Activated CD4-positive, alpha-beta T cell treated with anti-CD3 and anti-CD28 coated beads, Interleukin-2, Interleukin-4, amounts not matched to agents 100 ng/mL and 50 ng/mL, durations not matched to agents 16 hours and 8 hours (primary cell): Measurements from ENCODE around the gene FAM120B.

Source experiments
- DNase-seq: peaks from one replicate; pipeline ENCODE4 v3.0.0-alpha.2; 2020; ENCODE audit warnings: low spot score

The FAM120B gene

DNA sequence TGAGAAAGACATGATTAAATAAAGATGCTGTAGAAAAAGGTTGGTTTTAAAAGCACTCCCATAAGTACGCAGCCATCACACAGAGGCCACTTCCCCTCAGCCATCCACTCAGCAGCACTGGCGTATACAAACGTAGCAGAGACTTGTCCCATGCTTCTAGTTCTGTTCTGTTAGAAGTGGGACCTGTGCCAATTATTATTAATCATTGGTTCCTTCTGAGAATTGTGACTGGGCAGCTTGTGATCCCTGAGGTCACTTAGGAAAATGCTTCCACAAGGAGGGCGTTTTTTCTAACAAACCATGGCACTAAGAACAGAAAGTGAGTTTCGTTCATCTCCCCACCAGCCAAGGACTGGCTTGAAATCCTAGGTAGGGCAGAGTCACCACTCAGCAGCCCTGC lies 53.9 kb downstream of the FAM120B start:
- no peak for DNase-seq

DNA sequence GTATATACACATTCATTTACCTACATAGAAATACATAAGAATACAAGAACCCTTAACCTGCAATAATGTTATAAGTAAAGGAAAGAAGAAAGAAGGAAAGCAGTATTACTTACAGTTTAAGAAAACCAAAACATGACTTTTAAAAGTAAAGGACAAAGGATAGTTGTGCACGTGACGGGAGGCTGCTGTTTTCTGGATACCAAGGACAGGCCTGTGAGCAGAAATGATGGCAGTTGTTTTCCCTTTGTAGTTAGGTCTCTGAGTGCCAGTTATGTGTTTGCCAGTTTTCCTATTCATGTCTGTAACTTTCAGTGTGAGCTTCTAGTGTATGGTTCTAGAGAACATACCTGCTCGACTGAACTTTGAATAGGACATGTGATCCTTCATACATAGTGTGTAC lies 54.8 kb downstream of the FAM120B start:
- DNase-seq, result no peak

DNA sequence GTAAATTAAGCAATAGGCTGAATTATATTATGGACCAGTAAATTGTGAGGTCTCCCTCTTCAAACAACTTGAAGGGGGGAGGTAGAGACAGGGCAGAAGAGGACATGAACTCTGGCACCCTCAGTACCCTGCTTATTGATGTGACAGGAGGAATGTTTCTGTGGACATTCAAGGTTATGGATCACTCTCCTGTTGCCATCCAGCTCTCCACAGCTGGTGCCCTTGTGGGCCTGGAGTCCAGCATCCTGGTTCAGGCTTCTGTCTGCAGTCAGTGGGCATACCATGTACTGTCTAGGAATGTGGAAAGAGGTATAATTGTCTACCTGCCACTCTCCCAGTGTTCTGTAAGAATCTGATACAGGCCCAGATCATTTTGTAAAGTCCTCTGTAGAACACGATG lies 55.6 kb downstream of the FAM120B start:
- DNase-seq, result no peak

DNA sequence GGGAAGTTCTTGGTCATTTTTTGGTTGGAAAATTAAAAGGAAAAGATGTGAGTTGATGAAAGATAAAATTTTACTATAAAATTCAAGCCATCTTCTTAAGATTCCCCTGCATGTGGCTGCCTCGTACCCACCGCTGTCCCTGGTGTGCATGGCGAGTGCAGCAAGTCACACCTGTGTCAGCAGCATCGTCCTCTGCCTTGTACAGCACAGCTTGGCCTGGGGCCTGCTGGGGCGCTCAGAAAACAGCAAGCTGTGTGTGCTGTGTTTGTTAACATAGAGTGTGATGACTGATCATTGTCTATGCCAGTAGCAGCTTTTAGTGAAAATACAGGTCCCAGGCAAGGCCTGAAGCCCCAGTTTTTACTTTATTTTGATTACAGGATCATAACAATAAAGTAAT lies 56.7 kb downstream of the FAM120B start:
- DNase-seq, result no peak

DNA sequence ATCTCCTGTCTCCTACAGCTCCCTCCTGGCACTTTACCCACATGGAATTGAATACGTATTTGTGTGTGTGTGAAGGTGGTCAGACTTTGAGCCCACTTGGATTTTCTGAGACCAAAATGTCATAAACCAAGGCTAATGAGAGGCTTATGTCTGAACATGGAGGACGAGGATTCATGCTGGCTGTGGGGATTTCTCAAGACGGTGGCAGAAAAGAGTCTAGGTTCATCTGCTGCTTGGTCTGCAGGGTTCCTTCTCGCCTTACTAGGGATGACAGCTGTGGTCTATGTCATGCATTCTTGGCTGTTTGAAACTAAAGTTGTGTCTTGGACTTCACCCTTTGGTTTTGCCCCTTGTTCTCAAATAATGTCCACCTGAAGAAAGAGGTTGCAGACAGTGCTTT lies 58.6 kb downstream of the FAM120B start:
- no peak for DNase-seq

DNA sequence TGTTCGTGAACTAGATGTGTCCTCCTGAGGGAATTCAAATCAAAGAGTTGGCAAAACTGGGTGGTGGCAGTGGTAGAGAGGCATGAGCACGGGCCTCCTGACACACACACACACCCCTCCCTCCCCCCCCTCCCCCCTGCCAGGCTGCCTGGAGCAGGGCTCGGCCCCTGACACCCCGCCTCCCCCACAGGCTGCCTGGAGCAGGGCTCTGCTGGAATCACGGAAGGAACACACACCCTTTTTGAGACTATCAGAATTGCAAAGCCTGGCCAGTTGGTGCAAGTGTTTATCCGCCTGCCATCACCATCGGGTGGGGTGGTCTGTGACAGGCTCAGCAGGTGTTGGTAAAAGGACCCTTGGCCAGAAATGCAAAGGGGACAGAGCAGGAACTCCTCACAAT lies 59.0 kb downstream of the FAM120B start:
- DNase-seq, result no peak

DNA sequence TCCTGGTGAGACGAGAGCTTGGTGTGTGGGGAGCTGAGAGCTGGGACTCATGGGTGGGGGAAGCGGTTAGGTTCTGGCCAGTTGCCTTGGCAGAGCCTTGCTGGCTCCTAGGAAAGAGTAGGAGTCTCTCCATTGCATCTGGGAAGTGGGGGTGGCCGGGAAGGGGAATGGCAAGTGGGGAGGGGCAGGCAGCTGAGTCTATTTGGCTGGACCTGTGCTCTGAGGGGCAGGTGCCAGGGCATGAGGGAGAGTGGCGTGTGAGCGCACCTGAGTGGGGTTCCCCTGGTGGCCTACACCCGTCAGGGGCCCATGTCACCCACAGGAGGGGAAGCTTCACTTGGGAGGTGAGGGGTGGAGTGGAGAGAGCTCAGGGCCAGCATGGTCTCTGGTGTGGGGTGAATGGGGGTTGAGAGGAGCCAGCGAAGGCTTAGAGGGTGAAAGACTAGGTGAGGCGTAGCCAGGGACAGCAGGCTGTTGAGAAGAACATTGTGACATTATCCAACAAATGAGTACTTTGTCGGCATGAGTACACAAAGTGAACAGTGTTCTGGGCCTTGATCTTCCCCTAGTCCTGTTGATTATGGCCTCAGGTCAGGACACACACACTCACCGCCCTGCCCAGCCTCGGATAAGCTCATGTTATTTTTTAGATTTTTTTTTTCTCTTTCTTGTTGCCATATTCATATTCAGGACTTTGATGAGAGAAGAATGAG lies 59.8 kb downstream of the FAM120B start:
- no peak for DNase-seq

DNA sequence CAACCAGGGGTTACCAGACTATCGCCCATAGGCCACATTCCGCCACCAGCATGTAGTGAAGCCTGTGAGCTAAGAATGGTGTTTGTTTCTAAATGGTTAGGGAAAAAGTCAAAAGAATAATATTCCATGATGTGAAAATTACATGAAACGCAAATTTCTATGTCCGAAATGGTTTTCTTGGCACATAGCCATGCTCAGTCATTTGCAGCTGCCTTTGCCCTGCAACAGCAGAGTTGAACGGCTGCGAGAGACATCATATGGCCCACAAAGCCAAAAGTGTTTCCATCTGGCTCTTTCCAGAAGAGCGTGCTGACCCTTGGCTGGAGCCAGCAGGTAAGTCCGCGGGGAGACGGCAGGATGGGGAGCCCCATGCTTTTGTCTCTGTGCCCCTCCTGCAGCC lies 60.7 kb downstream of the FAM120B start:
- DNase-seq, result no peak

DNA sequence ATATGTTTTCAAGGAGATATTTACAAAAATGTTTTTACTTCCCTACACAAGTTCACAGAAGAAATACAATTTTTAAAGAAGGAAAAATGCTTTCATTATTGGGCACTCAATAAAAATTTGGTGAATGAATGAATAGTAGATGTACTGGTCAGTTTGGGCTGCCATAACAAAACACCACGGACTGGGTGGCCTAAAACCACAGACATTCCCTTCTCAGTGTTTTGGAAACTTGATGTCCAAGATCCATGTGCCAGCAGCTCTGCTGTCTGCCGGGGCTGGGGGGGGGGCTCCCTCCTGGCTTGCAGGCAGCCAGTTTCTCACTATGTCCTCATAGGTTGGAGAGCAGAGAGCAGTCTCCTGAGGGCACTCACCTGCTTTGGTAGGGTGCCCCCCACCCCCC lies 62.0 kb downstream of the FAM120B start:
- DNase-seq, result no peak

DNA sequence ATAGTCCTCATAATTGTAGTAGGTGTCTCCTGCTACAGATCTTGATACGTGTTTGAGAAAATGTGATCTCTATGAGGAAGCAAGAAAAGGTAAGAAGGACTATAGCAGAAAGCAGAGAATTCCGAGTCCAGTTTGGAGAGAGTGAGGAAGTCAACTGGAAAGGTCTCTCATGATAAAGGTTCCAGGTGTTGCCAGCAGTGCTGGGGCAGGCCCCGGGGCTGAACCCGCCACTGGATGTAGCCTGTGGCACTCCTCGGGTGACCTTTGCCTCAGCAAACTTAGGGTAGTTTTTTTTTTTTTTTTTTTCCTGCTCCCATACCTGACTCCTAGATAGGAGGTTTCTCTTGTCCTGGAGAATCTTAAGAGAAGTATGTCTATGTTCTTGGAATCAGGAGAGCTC lies 62.8 kb downstream of the FAM120B start:
- no peak for DNase-seq

DNA sequence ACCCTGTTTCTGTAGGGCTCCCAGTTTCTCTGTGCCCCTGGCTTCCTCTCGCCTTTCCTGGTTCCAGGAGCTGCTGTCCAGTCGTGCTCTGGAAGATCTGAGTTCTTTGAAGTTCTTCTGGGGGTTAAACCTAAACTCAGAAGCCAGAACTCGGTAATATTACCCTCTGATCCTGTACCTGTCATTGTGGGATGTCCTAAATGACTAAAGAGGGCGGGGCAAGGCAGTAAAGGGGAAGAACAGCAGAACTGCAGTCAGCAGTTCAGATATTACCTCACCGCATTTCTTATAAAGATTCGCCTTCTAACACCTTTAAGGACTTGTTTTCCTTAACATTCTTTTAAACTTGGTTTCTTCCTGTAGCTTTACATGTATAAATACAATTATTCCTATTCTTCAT lies 63.9 kb downstream of the FAM120B start:
- peak; percentile 57 for DNase-seq

DNA sequence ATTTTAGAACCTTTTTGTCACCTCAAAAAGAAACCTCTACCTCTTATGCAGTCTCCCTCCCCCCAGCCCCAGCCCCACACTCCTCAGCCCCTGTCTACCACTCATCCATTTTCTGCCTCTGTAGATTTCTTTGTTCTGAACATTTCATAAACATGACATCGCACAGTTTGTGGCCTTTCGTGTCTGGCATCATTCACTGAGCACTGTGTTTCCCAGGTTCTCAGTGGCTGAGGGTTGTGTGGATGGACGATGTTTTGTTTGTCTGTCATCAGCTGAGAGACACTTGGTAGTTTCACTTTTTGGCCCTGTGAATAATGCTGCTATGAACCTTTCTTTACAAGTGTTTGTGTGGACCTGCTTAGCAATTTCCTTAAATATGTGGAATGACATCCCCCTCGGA lies 64.5 kb downstream of the FAM120B start:
- DNase-seq, result no peak

DNA sequence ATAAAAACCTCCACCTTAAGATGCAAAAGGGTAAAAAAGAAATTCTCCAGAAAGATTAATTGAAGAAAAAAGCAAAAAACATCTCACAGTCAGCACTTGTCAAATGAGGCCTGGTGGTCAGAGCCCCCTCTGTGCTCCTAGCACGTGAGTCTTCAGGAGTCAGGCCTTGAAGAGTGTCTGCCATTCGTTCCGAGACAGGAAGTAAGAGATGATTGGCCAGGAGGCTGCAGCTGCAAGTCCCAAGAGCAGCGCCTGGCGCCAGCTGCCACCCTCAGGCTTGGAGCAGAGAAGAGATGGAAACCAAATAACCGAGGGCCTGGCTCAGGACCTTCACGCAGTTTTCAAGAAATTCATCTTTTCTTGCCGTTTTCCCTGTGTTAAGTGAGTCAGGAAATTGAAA lies 65.0 kb downstream of the FAM120B start:
- no peak for DNase-seq

DNA sequence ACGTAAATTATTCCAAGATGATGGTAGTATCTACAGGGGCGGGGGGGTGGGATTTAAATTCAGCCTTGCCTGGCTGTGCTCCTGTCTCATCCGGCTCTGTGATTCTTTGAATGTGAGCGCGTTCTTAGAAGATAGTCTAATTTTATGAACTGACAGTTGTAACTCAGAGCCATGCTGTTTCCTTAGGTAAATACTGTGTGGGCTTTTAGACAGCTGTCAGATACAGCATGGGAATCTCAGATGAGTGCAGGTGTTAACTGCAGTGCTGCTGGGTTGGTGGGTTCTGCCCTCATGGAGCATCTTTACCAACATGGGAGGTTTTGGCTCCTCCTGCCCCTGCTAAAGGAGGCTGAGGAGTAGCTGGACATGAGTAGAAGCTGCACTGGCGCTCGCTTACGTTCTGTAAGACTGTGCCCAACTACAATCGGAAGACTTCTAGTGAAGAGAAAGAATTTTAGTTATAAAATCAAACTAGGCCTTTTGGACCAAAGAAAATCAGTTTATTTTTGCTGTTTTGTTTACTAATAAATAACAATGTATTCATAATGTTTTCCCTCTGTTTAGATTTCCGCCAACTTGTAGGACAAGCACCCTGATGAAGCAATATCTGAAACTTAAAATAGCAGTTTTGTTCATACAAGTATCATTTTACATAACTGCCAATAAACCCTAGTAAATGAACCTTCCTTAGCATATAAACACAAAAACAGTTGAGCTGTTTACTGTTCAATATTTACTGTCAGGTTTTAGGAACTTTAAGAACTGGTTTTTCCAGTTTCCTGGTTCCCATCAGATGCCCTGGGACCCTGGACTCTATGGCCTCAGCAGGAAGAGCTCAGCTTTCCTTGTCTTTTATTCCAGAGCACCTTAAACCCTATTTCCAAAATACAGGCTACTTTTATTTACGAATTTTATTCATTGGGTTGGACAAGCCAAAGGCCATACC lies 66.1 kb downstream of the FAM120B start:
- no peak for DNase-seq

DNA sequence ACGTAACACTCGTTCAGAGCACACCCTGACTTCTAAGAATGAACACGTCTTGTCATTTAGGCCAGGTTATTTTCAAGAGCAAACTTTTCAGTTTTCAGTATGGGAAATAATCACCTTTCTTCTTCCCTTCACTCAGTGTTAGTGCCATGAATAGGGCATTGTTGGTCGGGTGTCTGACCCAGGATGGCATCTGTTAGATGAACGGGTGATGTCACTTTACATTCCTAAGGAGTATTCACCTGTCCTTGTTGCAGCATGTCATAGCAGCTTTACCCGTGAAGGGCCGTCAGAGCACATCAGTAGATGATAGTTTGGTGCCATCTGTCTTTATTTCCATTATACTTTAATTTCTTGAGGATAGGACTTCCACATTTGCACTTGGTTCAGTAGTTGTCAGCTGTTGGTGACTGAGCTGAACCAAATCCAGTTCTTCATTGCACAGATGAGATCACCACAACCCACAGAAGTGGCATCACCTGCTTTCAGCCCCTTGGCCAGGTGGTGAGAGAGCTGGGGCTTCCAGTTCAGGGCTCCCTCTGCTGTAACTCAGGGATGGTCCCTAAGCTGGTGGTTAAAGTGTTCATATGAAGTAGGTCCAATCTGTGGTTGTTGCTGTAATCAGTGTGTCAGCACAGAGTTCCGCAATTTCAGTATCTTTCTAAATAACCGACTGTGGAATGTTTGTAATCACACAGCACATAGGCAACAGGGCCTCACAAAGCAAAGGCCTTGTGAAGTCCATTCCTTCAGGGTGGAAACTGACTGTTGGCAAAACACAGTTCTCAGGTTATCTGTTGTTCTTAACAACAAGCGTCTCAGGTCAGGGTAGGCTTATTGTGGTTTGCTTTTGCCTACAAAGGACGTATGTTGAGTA lies 68.2 kb downstream of the FAM120B start:
- no peak for DNase-seq

DNA sequence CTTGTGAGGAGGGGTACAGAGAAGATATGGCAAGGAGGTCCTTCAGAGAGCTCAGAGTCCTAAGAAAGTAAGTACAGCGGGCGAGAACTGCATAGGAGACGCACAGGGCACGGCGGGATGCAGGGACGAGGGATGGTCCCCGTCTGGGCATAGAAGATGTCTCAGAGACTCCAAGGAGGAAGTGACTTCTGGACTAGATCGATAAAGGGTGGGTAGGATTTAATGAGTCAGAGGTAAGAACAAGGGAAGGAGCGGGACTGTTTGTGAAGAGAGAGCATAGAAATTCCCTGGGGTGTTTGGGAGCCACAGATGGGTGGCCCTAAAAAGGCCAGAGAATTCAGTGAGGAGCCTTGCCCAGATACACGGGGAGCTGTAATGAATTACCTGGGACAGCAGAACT lies 69.1 kb downstream of the FAM120B start:
- DNase-seq, result no peak

DNA sequence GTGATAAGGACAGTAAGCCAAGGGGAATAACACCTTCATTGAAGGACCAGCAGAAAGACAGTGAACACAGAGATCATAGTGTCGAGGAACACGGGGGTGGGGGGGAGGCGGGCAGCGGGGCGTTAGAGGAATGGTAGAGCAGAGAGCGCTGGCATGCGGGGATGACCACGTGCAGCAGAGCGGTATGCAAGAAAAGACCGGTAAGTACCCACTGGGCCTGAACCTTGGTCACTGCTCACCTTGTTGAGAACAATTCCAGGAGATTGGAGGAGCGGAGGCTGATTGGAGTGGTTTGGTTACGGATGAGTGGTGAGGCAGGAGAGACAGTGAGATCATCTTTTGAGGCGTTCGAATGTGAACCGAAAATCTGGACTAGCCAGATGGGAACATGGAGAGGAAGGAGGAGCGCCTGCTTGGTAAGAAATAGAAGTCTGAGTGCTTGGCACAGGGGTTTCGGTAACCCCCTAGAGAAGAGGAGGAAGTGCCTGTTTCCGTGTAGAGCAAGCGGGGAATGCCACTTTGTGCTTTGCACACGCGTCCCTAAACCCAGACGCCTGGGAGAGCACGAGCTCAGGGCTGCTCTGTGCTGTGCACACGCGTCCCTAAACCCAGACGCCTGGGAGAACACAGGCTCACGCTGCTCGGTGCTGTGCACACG lies 70.0 kb downstream of the FAM120B start:
- no peak for DNase-seq

DNA sequence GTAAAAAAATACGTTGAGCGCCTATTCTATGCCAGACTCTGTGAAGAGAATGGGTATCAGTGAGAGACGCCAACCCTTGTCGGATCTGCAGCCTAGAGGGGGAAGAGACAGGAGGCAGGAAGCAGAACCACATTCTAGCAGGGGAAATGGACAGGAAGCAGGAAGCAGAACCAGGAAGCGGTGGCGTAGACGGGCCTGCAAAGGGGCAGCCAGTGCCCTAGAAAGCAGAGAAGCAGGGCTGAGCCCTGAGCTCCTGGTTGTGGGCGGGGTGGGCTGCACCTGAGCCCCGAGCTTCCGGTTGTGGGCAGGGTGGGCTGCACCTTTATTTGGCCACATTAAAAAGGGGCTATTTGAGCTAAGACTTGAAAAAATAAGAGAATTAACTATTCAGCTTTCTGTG lies 71.9 kb downstream of the FAM120B start:
- peak; percentile 13 for DNase-seq

DNA sequence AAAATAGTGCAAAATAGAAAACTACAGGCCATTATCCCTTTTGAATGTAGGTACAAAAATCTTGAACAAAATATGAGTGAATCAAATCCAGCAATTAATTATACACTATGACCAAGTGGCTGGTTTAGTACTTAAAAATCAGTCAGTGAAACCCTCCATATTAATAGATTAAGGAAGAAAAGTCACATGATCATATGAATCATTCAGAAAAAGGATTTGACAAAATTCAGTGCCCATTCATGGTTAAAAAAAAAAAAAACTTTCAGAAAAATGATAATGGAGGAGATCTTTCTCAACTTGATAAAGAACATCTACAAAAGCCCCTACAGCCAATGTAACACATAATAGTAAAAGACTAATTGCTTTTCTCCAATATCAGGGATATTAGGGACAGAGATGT lies 75.0 kb downstream of the FAM120B start:
- DNase-seq, result no peak

DNA sequence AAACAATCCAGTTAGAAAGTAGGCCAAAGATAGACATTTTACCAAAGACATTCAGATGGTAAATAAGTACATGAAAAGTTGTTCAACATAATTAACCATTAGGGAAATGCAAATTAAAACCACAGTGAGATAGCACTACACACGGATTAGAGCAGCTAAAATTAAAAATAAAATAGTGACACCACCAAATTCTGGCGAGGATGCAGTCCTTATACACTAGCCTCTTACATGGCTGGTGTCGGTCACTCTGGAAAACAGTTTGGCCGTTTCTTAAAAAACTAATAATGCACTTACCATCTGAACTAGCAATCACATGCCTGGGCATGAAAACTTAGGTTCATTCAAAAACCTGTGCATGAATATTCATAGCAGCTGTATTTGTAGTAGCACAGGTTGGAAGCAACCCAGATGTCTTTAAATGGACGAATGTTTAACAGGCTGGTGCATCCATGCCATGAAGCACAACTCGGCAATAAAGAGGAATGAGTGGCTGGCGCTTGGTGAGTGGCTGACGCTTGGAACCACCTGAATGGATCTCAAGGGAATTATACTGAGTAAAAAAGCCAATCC lies 77.0 kb downstream of the FAM120B start:
- no peak for DNase-seq

DNA sequence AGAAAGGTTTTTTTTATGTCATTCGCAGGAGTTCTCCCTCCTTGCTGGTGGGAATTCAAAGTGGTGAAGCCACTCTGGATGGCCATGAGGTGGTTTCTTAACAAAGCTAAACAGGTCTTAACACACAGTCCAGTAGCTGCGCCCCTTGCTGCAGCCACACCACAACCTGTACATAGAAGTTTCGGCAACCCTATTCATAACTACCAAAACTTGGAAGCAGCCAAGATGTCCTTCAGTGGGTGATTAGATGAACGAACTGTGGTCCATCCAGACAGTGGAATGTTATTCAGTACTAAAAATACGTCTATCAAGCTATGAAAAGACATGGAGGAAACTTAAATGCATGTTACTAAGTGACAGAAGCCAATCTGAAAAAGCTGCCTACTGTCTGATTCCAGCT lies 78.9 kb downstream of the FAM120B start:
- no peak for DNase-seq

DNA sequence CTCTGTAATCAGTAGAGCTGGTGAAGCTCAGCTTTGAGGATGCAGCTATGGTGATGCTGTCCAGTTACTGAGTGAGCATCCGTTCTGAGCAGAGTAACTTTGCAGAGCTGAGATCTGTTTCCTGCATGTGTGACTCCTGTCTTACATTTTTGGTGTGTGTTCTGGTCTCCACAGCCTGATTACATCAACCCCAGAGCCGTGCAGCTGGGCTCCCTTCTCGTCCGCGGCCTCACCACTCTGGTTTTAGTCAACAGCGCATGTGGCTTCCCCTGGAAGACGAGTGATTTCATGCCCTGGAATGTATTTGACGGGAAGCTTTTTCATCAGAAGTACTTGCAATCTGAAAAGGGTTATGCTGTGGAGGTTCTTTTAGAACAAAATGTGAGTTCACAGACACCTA lies 81.6 kb downstream of the FAM120B start:
- no peak for DNase-seq
